HG02885 (cell line): Measurements from ENCODE around the gene RMND5B.
"Not testable (repeated sequence)": the region's sequence is repeated elsewhere in the genome, so short reads cannot be mapped to it uniquely, and the experiment has no call there.

Source experiments
- ATAC-seq: cut with Tn5 transposase; IDR thresholded peaks from one replicate; pipeline ENCODE4 v1.9.1; 2021; ENCODE audit warnings: mild to moderate bottlenecking; ENCODE audit not compliant: unreplicated experiment, poor library complexity

Gene RMND5B, protein sequence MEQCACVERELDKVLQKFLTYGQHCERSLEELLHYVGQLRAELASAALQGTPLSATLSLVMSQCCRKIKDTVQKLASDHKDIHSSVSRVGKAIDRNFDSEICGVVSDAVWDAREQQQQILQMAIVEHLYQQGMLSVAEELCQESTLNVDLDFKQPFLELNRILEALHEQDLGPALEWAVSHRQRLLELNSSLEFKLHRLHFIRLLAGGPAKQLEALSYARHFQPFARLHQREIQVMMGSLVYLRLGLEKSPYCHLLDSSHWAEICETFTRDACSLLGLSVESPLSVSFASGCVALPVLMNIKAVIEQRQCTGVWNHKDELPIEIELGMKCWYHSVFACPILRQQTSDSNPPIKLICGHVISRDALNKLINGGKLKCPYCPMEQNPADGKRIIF

DNA sequence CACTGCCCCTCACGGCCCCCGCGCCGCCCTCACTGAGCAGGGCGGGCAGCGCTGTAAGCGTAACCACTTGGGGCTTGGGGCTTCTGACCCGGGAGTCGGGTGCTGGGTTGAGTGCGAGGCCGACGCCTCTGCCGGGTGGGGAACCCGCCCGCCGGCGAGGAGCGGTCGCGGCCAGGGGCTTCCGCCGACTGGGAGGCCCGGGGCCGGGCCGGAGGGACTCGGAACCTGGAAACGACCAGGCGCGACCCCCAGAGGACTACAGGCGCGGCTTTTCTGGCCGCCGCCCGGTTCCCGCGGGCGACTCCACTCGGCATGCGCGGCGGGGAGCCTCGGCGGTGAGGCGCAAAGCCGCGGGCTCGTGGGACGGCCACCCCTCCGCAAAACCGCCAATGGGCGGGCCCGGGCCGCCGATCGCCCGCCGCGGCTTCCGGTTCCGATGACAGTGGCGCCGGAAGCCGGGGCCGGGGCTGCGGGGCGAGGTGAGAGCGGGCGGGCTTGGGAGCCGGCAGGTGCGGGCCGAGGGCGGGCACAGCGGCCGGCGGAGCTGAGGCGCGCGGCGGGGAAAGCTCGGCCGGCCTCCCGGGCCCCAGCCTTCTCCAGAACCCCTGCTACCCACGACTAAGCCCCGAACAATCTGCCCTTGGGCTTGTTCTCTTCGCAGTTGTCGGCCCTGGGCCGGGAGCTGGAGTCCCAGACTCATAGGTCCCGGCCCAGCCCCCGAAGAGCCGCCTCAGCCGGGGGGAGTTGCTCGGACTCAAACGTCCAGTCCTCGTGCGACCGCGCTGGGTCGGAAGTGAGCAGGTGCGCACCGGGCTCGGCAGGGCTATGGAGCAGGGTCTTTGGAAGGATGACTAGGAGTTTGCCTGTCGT, at the start of gene RMND5B:
Gene RMND5B, plus strand, starts transcription at position 439 of the 870 bp plus-strand sequence. CDS start 7,106 bp downstream, outside the sequence.
- peak; percentile 92 for ATAC-seq

DNA sequence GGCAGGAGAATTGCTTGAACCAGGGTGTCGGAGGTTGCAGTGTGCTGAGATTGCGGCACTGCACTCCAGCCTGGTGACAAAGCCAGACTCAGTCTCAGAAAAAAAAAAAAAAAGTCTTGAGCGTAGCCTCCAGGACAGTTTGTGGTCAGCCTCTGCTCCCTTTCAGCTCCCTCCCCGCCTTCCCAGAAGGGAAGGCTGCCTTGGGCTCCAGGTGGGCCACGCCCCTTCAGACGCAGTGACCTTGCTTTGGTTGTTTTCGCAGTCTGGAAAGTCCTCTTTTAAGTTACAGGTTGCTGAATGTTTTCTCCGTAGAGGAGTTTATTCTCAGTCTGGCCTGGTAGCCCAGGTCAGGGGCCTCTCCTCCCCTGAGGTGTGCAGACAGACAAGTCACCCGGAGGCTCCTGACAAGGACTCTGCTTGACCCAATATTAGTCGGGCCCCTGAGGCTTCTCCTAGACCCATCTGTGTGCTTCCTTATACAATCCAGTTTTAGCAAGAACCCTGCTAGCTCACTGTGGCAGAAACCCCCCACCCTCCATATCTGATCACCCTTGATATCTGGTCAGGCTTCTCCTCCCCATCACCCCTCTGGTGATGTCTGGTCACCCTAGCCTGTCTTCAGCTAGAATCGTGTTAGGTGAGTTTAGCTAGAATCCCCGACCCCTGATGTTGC, 49.1 kb upstream of the RMND5B start:
- ATAC-seq, result no peak

DNA sequence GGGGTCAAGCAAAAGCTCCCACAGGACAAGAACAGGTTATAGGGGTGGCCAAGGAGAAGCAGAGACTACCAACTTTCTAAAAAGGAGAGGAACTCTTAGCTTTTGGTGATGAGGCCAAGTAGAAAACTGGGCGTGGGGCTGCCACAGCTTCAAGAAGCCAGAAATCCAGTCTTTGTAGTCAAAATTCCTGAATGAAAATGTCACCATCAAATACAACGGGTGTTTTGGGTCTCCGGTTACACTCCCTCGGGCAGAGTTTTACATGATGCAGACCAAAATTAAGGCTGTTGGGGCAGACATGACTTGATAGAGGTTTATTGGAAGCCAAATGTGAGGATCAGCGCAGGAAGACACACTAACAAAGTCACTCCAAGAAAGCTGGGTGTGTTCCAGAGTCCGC, 46.9 kb upstream of the RMND5B start:
- no peak for ATAC-seq

DNA sequence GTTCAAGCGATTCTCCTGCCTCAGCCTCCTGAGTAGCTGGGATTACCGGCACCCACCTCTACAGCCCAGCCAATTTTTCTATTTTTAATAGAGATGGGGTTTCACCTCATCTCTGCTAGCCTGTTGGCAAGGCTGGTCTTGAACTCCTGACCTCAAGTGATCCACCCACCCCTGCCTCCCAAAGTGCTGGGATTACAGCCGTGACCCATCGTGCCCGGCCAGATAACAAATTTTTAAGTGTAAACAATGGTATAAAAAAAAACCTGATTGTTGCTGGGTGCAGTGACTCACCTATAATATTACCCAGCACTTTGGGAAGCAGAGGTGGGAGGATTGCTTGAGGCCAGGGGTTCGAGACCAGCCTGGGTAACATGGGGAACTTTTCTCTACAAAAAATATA, 45.5 kb upstream of the RMND5B start:
- no peak for ATAC-seq

DNA sequence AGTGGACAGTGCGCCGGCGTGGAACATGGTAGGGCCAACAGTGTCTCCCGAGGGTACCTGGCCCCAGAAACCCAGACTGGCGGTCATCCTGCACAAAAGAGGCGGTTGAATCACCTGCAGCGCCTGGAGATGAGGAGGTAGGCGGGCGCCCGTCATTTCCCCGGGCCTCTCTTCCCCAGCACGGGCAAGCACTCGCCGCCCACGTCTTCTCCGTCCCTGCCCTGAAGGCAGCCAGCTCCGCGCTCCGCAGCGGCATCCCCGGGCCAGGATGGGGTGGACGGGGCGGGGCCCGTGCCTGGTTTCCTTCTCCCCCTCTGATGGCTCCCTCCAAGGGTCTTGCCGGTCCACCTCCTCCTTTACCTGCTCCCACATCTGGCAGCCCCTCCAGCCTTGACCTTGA, 44.5 kb upstream of the RMND5B start:
- ATAC-seq, result no peak

DNA sequence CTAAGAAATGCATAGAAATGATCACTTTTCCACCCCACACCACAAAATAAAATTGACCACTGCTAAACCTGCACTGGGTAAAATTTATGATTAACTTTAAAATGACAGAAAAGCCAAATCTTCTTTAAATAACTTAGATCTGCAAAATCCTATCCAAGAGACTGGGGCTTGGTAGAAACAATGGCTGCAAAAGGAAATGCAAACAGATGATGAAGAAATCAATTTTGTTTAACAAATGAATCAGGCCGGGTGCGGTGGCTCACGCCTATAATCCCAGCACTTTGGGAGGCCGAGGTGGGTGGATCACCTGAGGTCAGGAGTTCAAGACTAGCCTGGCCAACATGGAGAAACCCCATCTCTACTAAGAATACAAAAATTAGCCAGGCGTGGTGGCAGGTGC, 43.6 kb upstream of the RMND5B start:
- ATAC-seq, result not testable (repeated sequence)

DNA sequence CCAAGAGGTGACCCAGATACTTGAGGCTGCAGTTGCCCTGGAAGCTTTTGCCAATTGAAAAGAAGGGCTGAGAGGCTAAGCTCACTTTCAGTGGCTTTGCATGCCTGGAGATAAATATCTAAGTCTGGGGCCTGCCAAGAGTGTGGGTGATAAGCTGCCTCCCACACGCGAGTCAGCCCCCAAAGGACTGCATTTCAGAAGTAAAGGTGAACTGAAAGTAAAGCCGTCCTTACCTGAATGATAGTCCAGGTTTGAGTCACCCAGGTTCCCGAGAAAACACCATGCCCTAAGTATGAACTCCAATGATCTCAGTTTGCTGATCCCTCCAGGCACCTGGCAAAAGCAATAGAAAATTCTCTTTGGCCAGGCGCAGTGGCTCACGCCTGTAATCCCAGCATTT, 40.0 kb upstream of the RMND5B start:
- no peak for ATAC-seq

DNA sequence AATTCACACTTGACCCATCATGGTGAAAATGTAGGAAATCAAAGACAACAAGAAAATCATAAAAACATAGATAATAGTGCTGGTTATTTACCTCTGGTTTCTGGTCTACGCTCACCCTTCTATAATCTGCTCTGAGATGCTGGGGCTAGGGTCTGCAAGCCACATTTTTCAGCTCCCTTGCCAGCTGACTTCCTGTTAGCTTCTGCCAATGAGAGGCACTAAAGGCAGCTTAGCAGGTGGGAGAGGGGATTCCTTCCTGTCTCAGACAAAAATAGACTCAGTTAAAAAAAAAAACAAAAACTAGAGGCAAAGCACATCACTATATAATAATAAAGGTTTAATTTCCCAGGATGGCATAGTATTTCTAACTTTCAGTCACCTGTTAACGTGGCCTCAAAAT, 37.7 kb upstream of the RMND5B start:
- ATAC-seq, result no peak

DNA sequence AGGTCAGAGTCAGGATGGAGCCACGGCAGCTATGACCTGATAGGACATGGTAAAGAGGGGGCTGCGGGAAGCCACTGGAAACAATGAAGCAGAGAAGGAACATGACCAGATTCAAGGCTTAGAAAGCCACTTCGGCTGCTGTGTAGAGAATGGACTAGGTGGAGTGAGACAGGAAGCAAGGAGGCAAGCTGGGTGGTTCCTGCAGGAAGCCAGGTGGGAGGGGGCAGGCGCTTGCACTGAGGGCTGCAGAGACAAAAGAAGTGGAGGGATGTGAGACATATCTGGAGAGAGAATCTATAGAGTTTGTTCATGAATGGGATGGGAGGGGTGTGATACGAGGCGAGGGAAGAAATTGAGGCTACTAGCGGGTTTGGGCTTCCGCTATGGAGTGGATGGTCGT, 36.5 kb upstream of the RMND5B start:
- no peak for ATAC-seq

DNA sequence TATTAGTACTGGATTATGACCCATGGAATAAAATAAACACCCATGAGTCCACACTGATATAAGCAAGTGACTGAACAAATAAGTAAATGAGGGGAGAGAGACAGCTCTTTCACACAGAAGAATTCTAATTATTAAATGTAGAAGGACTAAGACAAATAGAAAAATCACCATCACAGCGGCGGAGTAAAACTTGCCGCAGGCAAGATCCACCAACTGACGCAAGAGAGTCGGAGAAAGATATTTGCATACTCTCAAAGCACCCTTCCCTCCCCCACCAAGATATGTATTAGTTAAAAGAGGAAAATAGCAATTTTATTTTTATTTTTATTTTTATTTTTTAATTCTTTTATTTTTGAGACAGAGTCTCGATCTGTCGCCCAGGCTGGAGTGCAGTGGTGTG, 32.1 kb upstream of the RMND5B start:
- no peak for ATAC-seq

DNA sequence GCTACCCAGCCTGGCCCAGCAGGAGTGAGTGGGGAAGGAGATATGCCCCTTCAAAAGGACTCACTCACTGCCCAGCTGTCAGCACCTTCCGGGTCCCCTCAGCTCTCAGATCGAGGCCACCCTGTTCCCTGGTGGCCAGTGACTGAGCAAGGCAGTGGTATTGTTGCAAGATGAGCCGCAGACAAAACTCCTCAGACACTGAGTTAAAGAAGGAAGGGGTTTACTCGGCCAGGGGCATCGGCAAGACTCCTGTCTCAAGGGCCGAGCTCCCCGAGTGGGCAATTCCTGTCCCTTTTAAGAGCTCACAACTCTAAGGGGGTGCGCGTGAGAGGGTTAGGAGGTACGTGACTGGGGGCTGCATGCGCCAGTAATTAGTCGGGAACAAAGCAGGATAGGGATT, 27.2 kb upstream of the RMND5B start:
- no peak for ATAC-seq

DNA sequence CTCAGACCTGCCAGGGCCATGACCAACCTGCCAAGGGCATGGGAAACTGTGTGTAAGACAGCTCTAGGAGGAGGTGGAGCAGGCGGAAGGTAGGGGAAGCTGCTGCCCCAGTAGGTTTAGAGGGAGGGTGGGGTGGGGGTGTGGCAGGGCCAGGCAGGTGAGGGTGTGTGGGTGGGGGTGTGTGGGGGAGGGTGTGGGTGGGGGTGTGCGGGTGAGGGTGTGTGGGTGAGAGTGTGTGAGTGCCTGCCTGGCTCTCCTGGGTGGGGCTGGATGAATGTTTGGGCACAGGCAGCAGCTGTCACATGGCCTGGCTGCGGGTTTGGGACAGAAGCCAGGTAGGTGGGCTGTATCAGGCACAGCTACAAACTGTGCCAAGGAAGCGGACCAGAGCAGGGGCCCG, 26.3 kb upstream of the RMND5B start:
- no peak for ATAC-seq

DNA sequence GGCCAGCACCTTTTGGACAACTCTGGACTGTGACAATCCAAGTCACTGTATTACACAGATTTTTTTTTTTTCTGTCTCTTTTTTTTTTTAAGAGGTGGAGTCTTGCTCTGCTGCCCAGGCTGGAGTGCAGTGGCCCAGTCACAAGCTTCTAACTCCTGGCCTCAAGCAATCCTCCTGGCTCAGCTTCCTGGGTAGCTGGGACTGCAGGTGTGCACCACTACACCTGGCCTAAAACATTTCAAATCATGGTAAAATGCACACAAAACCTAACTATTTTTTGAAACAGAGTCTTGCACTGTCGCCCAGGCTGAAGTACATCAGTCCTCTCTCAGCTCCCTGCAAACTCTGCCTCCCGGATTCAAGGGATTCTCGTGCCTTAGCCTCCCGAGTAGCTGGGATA, 24.7 kb upstream of the RMND5B start:
- no peak for ATAC-seq

DNA sequence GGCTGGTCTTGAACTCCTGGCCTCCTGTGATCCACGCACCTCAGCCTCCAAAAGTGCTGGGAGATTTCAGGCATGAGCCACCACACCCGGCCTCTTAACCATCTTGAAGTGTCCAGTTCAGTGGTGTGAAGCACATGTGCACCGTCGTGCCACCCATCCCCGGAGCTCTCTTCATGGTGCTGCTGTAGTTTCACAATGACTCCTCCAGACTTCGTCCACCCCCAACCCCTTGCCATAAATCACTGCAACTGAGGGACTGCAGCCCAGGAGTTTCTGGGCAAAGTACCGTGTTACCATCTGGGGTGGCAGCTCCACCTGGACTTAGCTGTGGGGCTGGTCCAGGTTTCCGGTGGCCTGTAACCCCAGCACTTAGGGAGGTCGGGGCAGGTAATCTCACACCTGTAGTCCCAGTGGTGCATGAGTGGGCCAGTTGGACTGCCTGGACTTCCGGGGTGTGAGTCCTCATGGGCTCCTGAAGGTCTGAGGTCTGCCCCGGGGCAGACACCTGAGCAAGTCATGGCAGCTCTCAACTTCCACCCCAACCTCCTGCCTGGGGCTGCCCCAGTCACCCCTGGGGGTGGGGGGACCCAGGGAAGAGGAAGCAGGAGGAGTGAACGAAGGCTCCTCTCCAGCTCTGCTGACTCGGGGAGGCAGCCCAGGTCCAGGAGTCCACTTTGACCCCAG, 24.1 kb upstream of the RMND5B start:
- ATAC-seq, result no peak

DNA sequence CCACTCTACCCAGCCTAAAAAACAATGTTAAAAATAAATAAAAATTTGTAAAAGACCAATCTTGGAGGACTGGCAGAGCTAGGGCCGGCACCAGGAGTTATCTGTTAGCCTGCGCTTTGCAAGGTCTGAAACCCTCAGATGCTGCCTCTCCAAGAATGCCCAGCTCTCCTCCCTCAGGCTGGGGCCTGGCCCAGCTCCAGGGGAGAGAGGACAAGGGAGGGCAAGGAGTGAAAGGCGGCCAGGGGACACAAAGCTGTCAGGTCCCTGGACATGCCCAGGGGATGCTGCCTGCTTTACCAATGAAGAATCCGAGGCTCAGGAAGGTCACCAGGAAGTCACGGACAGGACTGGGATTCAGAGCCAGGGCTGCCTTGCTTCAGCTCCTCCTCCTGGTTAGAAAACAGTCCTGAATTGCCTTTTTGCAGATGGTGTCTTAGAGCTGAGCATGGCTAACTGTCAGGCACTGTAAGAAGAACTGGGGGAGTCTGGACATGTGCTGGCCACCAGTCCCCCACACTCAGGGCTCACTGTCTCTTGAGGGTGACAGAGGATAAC, 23.0 kb upstream of the RMND5B start:
- ATAC-seq, result no peak

DNA sequence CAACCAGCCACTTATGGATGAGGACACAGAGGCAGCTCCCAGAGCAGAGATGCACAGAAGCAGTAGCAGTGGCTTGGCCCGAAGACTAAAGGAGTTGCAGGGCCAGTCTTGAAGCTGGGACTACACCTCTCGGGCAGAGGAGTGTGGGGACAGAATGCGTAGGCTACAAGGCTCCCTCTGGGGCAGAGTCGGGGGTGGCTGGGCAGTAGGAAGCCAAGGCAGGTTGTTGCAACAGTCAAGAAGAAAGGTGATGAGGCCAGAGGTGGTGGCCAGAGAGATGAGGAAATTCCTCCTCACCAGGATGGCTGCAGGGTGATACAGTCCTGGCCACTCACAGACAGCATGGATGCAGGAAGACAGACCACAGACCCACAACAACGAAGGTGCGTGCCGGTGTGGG, 22.4 kb upstream of the RMND5B start:
- ATAC-seq, result no peak

DNA sequence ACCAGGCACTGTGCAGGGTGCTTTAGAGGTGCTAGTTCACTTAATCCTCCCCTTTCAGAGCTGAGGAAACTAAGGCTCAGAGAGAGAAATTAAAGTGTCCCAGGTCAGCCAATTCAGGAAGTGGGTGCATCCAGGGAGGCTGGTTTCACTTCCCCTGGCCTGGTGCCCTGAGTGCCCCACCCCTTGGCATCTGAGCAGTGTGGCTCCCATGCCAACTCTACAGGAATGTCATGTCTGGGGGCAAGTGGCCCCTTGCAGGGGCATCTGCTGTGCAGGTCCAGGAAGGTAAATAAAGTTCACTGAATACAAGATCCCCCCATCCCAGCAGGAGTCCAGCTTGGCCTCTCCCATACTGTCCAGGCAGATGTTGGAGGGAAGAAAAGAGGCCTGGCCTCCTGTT, 21.8 kb upstream of the RMND5B start:
- ATAC-seq, result no peak

DNA sequence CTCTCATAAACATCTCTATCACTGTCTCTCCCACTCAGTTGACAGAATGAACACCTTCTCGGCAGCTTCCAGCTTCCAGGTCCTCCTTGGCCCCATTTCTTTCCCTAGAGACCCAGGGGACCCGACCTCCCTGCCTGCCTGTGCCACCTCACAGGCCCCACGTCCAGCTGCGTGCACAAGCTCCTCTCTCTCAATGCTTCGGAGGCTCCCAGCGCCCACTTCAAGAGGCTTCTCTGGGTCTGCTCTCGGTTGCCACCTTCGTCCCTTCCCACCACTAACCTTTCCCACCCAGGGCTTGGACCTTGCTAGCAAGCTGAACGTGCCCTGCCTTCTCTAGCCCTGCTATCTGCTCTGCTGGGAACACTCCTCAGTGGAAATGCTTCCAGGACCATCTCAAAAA, 20.3 kb upstream of the RMND5B start:
- ATAC-seq, result no peak

DNA sequence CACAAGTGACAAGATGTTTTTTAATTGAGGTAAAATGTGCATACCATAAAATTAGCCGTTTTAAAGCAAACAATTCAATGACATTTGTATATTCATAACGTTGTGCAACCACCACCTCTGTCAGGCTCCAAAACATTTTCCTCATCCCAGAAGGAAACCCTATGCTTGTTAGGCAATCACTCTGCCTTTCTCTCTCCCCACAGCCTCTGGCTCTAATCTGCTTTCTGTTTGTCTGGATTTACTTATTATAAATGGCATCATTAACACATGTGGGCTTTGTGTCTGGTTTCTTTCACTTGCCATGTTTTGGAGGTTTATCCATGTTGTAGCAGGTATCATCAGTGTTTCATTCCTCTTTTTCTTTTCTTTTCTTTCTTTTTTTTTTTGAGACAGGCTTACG, 18.9 kb upstream of the RMND5B start:
- ATAC-seq, result no peak

DNA sequence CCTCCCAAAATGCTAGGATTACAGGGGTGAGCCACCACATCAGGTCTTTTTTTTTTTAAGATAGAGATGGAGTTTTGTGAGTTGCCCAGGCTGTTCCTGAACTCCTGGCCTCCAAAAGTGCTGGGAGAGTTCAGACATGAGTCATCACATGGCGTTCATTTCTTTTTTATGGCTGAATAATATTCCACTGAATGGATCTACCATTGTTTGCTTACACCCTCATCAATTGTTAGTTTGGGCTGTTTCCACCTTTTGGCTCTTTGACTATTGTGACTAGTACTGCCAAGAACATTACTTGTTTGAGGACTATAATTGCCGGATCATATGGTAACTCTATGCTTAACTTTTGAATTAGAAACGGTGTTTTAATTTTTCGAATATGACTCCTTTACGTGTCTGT, 18.3 kb upstream of the RMND5B start:
- no peak for ATAC-seq
